Esophagus mucosa (tissue), 1 donor: ENCODE data around the gene ZNF182. TPM values are rescaled to one million over a fixed set of nuclear protein-coding genes. Genes with fewer than 3 reads are reported as not detected.
"Not testable (repeated sequence)": the region's sequence is repeated elsewhere in the genome, so short reads cannot be mapped to it uniquely, and the experiment has no call there.

ENCODE experiments used
- ATAC-seq: fragments of 200-7000 bp; cut with Tn5 transposase; one replicate; pipeline ENCODE4 v1.9.1; 2020
- total RNA-seq: library from RNA; stranded (reverse); gene quantifications from one replicate; pipeline ENCODE4 v1.2.4, GENCODE V29; 2023
- donor health status: DM: yes; HTN: yes; CAD: no.

ZNF182 gene
- total RNA-seq, result 1.7 TPM

DNA sequence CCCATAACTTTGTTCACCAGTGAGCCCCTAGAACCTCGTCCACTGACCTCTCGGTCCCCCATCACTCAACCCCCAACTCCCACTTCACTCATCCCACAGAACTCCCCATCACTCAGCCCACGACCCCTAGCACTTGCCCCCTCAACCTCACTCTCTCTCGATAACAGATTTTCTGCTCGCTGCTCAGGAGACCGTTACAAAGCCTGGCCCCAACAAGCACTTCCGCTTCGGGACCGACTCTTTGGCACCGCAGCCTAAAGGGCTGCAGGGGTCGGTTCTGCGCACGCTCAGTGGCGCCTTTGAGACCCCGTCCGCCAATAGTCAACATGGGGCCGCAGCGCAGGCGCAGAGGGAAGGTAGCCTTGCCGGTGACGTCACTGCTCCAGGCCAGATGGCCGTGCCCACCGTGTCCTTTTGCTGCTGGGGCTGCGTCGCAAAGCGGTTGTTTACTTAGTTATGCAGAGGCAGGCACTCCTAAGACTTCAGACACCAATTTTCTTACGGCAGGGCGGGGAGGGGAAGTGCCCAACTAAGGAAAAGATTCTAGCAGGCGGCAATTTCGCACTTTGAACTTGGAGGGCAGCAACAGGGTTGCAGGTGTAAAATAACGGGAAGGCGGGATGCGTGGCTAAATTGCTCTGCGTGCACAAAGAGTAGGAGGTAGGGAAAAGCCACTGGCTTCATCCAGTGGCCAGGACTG lies at the start of gene ZNF182:
Gene ZNF182, minus strand, starts transcription at position 232 of the 700 bp plus-strand sequence. CDS start 1,380 bp downstream, outside the sequence.
- peak; percentile 92 for ATAC-seq

DNA sequence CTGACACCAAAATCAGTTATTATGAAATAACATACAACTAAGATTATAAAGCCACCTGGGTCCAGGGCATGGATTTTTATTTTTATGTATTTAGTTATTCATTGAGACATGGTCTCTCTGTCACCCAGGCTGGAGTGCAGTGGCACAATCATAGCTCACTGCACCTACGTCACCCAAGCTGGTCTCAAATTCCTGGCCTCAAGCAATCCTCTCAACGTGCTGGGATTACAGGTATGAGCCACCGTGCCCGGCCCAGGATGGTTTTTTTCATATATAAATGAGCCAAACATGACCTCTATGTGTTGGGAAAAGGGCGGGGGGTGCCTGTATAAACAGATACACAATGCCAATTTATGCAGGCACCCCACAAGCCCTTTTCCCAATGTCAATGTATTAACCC lies 43.1 kb upstream of the ZNF182 start:
- ATAC-seq, result no peak

DNA sequence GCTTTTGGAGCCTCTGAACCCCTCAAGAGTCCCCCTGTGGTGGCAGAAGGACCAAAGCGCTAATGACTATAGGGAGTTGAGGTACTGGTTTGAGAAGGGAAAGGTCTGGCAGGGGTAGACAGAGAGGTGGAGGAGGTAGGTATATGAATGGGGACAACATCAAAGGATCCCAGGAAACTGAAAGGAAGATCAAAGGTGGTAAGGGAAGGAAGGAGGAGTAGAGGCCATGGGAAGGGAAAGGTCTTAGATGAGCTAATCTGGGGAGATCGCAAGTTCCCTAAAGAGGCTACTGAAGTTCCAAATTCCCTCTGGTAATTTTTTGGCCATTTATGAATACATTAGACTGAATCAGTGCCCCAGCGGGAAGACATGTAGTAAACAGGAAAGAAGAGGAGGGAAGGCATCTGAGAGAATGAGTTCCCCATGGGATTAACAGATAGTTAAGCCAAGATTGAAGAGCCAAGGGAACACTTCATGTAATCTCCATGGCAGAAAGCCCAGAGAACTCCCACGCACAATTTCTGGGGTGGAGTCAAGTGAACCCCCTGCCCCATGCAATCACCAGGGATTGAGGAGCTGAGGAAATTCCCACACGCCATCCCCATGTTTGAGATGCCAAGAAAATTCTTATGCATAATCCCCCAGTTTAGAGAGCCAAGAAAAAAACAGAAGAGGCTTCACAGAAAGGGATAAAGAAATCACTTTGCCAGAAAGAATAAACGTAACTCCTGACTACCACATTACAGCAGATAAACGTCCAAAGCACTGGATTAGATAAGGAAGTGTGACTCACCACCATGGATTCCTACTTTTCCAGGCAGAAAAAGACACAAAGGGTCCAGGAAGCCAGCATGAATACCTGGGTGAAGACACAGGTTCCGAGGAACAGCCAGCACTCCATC lies 41.9 kb upstream of the ZNF182 start:
- ATAC-seq, result no peak

GRCh38 chrX:48043056-48043455 lies 39.3 kb upstream of the ZNF182 start:
- no peak for ATAC-seq

DNA sequence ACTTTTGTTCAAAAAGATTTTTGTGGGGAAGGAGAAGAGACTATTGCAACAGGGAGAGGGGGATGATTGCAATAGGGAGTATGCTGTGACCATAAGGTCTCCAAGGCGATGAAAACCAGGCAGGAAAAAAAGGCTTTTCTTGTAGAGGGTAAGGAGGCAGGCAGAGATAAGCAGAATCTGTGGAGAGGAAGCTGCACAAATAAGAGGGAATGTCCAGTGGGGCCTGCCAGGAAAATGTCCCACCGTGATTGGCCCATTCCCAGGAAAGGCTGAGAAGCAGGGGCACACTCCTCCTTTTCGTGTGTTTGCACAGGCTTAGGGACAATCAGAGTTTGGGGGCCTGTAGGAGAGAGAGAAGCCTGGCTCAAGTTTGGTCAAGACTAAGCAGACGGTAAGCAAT lies 32.1 kb upstream of the ZNF182 start:
- no peak for ATAC-seq

- ATAC-seq, result not testable (repeated sequence)
Measured at GRCh38 chrX:48030641-48031173, 26.9 kb upstream of the ZNF182 start.

DNA sequence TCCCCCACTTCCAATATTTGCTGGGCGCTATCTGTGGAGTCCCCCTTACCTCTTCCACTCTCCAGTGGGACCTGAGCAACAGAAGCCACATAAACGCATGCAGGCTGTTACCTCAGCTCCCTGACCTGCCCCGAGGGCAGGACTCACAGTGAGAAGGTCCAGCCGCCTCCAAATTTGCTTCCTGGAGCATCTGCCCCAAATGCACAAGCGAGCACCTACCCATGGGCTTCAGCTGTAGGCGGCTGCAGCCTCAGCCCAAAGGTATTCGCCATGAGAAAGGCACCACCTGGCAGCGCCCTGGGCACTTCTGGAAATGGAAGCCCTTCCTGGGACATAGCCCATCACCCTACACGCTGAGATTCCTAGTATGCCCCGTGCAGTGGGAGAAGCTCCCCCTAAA lies 26.4 kb upstream of the ZNF182 start:
- ATAC-seq, result no peak

DNA sequence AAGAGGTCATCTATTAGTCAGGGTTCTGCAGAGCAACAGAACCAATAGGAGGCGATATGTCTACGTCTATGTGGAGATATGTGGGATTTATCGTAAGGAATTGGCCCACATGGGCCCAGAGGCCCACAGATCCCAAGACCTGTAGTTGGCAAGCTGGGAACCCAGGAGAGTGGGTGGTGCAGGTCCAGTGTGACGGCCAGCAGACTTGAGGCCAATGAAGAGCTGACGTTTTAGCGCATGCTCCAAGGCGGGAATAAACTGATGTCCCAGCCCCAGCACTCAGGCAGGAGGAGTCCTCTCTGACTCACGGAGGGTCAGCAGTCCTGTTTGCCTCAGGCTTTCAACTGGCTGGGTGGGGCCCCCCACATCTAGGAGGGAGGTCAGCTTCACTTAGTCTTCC lies 24.3 kb upstream of the ZNF182 start:
- ATAC-seq, result no peak

DNA sequence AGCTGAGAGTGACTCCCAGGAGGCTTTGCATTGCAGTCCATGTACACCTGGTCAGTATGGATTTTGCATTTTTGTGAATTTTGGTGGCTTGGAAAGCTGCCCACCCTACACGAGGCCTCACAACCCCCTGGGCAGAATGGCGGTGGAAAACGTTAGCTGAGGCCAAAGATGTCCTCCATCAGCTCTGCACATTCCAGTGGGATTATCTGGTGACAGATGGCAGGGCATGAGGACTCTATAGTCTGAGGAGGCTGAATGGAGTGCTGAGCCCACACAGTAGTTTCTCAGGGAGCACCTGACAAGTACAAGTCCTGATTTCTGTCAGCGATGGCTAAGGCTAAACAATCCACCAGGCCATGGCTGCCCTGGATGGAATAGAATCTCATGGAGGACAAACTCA lies 23.8 kb upstream of the ZNF182 start:
- ATAC-seq, result not testable (repeated sequence)

DNA sequence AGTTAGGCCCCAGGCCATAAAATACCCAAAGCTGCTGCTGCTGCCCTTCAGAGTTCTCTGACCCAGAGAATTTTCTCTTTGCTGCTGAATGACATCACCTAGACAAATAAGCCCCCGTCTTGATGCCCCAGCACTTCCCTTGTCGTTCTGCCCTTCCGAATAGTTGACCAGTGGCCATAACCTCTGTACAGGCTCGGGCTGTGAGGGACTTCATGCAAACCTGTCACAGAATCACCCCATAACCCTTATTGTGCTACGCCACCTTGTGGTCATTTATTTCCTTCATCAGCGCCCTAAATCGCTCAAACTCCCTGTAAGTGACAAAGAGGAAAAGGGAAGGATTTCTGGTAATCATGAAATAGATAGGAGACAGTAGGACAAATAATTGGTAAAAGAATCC lies 21.8 kb upstream of the ZNF182 start:
- ATAC-seq, result peak; percentile 55

- no peak for ATAC-seq
Measured at GRCh38 chrX:48022738-48023137, 18.9 kb upstream of the ZNF182 start.

- no peak for ATAC-seq
Measured at GRCh38 chrX:48022100-48022499, 18.3 kb upstream of the ZNF182 start.

- peak; percentile 72 for ATAC-seq
Measured at GRCh38 chrX:48021026-48021900, 17.5 kb upstream of the ZNF182 start.

DNA sequence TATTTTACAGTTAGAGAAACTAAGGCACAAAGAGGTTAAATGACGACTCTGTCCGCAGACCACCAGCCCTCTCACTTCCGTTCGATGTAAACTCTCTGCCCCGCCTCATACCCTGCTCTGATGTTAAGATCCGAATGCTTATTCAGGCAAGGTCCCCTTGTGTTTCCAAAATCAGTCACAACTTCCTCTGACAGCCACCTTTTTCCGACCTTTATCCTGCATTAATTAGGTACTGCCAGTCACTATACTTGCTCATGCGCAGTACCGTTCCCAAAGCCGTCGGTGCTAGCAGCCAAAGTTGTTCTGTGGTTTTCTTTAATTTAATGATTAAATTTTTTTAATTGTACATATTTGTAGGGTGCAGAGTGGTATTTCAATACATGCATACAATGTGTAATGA lies 16.7 kb upstream of the ZNF182 start:
- not testable (repeated sequence) for ATAC-seq

- not testable (repeated sequence) for ATAC-seq
Measured at GRCh38 chrX:48019892-48020291, 16.1 kb upstream of the ZNF182 start.

DNA sequence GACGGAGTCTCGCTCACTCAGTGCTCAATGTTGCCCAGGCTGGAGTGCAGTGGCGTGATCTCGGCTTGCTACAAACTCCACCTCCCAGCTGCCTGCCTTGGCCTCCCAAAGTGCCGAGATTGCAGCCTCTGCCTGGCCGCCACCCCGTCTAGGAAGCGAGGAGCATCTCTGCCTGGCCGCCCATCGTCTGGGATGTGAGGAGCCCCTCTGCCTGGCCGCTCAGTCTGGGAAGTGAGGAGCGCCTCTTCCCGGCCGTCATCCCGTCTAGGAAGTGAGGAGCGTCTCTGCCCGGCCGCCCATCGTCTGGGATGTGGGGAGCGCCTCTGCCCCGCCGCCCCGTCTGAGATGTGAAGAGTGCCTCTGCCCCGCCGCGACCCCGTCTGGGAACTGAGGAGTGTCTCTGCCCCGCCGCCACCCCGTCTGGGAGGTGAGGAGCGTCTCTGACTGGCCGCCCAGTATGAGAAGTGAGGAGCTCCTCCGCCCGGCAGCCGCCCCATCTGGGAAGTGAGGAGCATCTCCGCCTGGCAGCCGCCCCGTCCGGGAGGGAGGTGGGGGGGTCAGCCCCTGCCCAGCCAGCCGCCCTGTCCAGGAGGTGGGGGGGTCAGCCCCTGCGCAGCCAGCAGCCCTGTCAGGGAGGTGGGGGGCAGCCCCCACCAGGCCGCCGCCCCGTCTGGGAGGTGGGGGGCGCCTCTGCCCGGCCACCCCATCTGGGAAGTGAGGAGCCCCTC lies 13.0 kb upstream of the ZNF182 start:
- not testable (repeated sequence) for ATAC-seq

DNA sequence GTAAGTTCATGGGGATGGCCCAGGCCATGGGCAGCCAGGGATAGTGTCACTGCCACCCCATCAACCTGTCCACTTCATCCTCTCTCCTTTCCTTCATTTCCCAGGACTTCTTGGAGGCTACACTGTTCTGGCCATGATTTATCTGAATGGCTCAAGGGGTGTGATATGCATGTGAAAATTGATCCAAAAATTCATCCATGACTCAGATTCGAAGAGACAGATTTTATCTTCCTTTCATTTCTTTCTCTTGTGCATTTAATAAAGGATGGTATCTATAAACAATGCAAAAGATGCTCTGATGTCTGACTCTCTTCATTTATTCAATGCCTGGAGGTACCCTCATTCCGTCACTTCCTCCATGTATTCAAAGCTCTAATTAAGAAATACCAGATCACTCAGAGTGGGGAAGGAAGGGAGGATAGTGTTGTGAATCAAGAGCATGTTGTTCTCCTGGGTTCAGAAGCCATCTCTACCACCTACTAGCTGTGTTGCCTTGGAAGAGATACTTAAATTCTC lies 5.7 kb upstream of the ZNF182 start:
- ATAC-seq, result not testable (repeated sequence)

GRCh38 chrX:48006688-48007087 lies 2.9 kb upstream of the ZNF182 start, which contains the start of gene SPACA5:
Gene SPACA5 (plus strand): TSS chrX:48006988. CDS start chrX:48007803, 815 bp downstream.
- not testable (repeated sequence) for ATAC-seq

DNA sequence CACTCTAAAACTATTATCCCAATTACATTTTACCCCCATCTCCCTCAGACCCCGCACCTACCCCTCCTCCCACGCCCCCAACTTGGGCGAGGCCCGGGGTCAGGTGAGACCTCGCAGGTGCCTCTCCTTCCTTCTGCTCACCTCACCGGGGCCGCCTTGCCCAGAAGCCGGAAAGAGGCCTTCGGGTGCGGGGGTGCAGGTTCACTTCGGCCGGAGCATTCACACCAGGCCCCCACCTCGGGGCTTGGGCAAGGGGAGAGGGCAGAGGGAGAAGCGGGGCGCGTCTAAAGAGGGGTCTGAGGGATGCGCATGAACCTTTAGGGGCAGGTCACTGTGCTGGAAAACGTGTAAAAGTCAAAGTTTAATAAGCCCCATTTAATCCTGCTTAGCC lies 427 bp downstream of the ZNF182 start:
- ATAC-seq, result peak; percentile 7

DNA sequence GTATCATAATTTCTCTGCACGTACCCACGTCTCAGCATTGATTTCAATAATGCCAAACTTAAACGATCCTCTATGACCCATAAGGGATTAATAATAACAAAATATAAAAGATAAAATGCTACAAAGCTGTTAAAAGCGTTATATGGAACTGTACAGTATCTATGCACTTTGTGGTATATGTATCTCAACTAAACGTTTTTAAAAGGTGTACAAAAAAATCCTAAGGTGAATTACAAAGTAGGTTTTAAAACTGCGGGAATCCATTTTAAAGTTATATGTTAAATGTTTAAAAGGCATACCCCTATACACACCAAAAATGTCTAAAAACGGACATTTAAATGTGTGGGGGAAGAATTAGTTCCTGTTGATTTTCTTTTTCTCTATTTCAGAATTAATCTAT lies 860 bp downstream of the ZNF182 start:
- ATAC-seq, result no peak

- ATAC-seq, result no peak
Measured at GRCh38 chrX:48002319-48002718, 1.5 kb downstream of the ZNF182 start.
